GM08714 (cell line): Measurements from ENCODE around the gene SLC39A9.
"Not testable (repeated sequence)": the region's sequence is repeated elsewhere in the genome, so short reads cannot be mapped to it uniquely, and the experiment has no call there.

Experiments
- H3K4me3 ChIP-seq: fragments of 200-500 bp; sonication (Bioruptor generic); 2 replicates; pipeline ENCODE4 v1.5.1; 2014; ENCODE audit warnings: mild to moderate bottlenecking, low read length, inconsistent platforms
- ZNF274 ChIP-seq: IDR thresholded peaks from 2 replicates; pipeline ENCODE4 v1.6.1; 2012; ENCODE audit warnings: mild to moderate bottlenecking, low read depth, low read length

SLC39A9 gene

DNA sequence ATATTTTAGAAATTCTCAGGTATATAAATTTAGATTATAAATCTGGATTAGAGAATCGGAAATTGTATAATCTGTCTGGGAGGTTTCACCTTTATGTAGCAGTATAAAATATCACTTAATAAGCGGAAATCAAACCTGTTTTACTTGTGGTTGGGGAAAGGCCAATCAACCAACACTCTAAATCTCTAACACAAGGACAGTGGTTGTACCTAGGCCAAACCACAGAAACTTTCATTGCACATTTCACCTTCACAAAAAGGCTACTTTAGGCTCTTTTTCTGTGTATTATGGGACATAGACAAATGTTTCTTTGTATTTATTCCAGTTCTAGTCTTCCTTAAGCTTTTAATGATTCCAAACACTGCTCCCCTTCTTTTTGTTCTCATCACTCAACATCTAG lies 20.2 kb upstream of the SLC39A9 start:
- no peak overlapping the region for H3K4me3 ChIP-seq
- TF ChIP-seq ZNF274 = no peak

DNA sequence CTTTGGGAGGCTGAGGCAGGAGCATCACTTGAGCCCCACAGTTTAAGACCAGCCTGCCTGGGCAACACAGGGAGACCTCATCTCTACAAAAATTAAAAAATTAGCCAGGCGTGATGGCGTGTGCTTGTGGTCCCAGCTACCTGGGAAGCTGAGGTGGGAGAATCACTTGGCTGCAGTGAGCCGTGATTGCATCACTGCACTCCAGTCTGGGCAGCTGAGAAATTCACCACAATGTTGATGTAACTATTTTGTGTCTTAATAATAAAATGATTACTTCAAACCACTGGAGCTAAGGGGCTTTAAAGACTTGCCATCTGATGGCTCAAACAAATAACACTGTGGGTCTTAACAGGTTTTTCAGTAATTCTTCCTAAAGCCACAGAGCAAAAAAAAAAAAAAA lies 11.2 kb upstream of the SLC39A9 start:
- H3K4me3 ChIP-seq = no peak overlapping the region
- no peak for TF ChIP-seq ZNF274

DNA sequence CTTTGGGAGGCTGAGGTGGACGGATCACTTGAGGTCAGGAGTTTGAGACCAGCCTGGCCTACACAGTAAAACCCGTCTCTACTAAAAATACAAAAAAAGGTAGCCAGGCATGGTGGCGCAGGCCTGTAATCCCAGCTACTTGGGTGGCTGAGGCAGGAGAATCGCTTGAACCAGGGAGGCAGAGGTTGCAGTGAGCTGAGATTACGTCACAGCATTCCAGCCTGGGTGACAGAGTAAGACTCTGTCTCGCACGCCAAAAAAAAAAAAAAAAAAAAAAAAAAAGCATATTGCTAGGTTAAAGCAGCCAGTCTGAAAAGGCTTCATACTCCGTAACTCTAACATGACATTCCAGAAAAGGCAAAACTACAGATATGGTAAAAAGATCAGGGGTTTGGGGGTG lies 7.1 kb upstream of the SLC39A9 start:
- not testable (repeated sequence) for H3K4me3 ChIP-seq

DNA sequence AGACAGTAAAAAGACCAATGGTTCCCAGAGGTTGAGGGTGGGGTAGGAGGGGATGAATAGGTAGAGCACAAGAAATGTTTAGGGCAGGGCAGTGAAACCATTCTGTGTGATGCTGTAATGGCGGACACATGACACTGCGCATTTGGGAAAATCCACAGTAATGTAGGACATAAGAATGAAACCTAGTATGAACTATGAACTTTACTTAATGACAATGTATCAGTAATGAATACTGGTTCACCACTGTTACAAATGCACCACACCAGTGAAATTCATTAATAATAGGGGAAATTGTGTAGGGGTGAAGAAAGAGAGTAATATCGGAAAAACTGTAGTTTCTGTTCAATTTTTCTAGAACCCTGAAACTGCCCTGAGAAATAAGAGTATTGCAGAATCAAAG lies 6.0 kb upstream of the SLC39A9 start:
- no peak for TF ChIP-seq ZNF274
- H3K4me3 ChIP-seq = peak overlapping the region; percentile 23; the same call in 1 of the 2 replicates

DNA sequence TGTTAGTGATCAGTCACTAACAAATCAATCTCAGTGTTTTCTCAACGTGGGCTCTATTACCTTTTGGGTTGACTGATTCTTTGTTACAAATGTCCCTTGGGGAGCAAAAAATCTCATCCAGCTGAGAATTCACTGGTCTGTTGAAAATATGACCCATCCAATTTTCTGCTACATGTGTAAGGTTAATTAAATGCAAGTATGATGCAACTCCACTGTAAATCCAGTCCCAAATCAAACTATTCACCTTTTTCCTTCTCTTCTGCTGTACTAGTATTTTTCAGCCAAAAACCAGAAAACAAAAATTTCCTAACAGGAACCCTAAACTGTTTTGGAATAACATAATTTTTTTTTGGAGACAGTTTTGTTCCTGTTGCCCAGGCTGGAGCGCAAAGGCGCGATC lies 2.6 kb upstream of the SLC39A9 start:
- no peak for TF ChIP-seq ZNF274
- no peak overlapping the region for H3K4me3 ChIP-seq

DNA sequence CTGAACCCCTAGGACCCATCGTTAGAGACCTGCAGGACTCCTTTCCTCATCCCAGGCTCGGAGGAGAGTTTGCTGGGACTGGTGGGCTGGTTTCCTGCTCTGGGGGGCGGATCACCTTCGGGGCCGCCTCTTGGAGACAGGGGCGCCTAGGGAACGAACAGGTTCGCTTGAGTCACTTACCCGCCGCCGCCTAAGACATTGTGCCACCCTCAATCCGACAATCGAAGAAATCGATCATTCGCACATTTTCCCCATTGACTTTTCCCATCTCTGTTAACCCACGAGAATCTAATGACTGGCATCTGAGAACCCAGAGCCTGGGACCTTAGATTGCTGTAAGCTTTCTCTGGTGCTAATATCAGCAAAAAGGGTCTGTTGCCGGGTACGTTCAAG lies 322 bp downstream of the SLC39A9 start:
- H3K4me3 ChIP-seq = peak overlapping the region; percentile 98
- no peak for TF ChIP-seq ZNF274

DNA sequence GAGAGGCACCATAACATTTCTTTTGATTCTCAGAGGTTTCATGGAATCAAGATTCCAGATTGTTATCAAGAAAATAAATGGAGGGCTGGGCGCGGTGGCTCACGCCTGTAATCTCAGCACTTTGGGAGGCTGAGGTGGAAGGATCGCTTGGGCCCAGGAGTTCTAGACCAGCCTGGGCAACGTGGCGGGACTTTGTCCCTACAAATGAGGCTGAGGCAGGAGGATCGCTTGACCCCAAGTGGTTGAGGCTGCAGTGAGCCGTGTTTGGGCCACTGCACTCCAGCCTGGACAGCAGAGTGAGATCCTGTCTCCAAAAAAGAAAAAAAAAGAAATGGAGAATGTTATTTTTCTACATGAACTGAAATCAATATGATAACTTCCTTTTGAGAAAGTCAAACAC lies 1.3 kb downstream of the SLC39A9 start:
- peak overlapping the region; percentile 98 for H3K4me3 ChIP-seq
- no peak for TF ChIP-seq ZNF274

DNA sequence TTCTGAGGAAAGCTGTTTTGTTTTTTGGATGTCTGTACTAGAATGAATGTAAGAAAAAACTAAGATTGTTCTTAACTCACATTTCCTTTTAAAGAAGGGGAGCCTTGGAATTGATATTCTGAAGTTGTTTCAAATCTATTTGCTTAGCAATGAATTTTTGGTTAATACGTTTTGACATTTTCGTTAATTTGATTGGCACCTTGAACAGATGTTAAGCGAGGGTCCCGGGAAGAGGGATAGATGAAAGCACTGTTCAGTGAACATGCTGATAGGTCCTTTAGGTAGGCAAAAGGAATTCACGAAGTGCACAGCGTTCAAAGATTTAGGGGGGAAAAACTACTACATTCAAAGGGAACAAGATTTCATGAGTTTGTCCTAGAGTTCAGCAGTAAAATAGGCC lies 1.7 kb downstream of the SLC39A9 start:
- no peak for TF ChIP-seq ZNF274
- H3K4me3 ChIP-seq = peak overlapping the region; percentile 98

DNA sequence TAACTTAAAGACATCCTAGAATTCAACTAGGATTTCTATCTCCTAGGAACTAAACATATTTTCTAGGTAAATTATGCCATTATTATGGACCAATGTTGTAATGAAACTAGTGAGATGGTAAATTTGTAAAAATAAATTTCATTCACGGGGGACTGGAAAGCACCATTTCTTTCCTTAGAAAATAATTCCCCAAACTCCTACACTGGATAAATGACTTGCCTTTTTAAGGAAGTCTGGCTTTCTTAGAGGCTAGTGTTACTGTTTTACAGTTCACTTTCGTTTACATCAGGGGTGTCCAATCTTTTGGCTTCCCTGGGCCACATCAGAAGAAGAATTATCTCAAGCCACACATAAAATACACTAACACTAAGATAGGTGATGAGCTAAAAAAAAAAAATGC lies 3.3 kb downstream of the SLC39A9 start:
- H3K4me3 ChIP-seq = peak overlapping the region; percentile 98; the same call in 1 of the 2 replicates
- TF ChIP-seq ZNF274 = no peak

DNA sequence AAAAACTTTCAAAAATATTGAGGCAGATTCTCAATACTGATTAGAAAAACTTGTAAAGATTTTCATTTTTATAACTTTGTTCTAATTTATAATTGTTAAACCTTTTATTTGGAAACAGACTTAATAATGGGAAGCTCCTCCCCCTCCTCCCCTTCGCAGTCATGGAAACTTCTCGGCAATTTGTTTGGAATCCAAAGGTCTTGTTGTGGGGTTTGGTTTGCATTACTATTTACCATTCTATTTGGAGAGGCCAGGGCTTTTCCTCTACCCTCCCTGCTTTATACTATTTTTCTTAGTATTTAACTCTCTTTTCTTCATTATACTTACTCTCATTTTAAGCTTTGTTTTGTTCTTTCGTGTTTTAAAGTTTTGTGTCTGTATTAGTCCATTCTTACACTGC lies 6.0 kb downstream of the SLC39A9 start:
- no peak for TF ChIP-seq ZNF274
- H3K4me3 ChIP-seq = no peak overlapping the region

DNA sequence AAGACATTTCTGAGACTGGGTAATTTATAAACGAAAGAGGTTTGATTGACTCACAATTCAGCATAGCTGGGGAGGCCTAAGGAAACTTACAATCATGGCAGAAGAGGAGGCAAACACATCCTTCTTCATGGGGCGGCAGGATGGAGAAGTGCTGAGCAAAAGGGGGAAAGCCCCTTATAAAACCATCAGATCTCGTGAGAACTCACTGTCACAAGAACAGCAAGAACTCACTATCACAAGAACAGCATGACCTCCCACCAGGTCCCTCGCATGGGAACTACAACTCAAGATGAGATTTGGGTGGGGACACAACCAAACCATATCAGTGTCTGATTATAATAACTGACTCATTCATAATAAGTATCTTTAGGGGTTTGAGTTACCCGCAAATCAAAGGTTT lies 6.4 kb downstream of the SLC39A9 start:
- H3K4me3 ChIP-seq = no peak overlapping the region
- no peak for TF ChIP-seq ZNF274

DNA sequence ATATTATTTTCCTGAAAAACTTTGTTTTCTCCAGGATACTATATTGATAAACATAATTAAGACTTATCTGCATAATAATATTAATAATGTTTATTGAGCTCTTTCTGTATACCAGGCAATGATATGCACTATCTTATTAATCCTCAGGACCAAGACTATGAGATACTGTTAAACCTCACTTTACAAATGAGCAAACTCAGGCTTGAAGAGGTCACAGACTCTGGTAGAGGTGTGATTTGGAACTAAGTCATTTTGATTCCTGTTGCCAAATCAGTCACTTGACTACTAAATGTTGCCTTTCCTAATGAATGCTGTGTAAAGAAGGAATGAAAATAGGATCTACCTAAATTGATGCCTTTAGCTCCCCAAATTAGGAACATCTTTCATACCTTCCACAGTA lies 7.3 kb downstream of the SLC39A9 start:
- no peak overlapping the region for H3K4me3 ChIP-seq
- TF ChIP-seq ZNF274 = no peak

DNA sequence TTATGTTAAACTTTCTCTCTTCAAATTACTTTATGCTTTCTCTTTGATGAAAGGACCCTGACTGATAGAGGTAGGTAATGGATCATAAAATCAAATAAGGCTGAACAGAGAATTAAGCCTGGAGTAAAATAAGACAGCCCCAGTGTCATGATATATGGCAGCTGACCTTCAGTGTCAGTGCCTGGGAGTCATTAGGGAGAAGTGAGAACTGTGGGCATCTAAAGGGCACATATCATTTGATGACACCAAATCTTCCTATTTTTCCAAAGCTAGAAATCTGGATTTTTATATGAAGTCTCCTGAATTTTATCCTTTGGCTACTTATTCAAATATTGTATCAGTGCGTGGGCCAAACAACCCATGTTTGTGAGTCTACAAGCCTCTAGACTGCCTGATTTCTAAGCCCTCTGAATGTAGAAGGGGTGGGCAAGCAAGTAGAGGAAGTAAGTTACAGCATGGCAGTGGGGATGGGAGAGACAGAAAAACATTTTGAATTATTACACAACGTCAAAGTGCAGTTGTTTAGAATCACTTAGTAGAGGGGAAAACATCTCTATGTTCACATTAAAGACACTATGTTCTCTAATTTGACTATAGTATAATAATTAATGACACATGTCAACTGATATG lies 10.0 kb downstream of the SLC39A9 start:
- H3K4me3 ChIP-seq = no peak overlapping the region
- no peak for TF ChIP-seq ZNF274

DNA sequence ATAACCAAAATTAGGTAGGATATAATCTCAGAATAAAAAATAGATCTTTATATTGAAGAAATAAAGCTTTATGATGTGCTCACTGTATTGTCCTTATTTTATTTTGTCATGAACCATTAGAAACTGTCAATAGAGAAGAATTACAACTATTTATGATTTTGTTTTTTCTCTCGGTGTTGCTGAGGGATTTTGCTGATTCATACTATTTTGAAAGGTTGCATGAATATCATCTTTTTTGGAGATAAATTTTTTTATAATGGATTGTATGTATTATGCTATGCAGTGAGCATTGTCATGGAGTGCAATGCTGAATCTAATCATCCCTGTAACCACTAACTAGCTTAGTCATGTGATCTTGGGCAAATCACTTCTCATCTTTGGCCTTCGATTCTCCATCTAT lies 15.0 kb downstream of the SLC39A9 start:
- no peak overlapping the region for H3K4me3 ChIP-seq
- TF ChIP-seq ZNF274 = no peak

DNA sequence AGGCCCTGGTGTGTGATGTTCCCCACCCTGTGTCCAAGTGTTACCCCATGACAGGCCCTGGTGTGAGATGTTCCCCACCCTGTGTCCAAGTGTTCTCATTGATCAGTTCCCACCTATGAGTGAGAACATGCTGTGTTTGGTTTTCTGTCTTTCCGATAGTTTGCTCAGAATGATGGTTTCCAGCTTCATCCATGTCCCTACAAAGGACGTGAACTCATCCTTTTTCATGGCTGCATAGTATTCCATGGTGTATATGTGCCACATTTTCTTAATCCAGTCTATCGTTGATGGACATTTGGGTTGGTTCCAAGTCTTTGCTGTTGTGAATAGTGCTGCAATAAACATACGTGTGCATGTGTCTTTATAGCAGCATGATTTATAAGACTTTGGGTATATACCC lies 17.6 kb downstream of the SLC39A9 start:
- H3K4me3 ChIP-seq = not testable (repeated sequence)

DNA sequence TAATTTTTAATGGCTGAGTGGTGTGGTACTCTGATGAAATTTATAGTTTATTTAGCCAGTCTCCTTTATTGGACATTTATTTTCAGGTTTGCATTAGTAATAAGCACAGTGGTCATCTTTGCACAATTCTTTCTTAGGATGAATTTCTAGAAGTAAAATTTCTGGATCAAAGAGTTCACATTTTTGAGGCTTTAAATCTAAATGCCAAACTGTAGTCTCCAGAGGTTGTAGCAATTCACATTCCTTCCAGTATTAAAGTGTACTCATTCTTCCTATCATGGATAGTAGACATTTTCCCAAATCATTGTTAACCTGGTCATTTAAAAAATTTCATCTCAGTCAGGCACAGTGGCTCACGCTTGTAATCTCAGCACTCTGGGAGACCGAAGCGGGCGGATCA lies 24.8 kb downstream of the SLC39A9 start:
- no peak for TF ChIP-seq ZNF274
- no peak overlapping the region for H3K4me3 ChIP-seq
